ENCODE results near the gene ADGRB3. TPM values are rescaled to one million over a fixed set of nuclear protein-coding genes. Genes with fewer than 3 reads are reported as not detected.

ADGRB3 gene
- polyA plus RNA-seq, 4 donors, result 1.1 to 5.7 (median 4.3) TPM

GRCh38 chr6:68695838-68696237 lies 60.8 kb downstream of the ADGRB3 start:
- no peak for DNase-seq (ENCODE audit: low read depth in 4 of 4, low spot score in 3 of 4)

- DNase-seq (ENCODE audit: low read depth in 4 of 4, low spot score in 3 of 4), result no peak
These were observed 62.3 kb downstream of the ADGRB3 start for GRCh38 chr6:68697394-68697793.

DNA sequence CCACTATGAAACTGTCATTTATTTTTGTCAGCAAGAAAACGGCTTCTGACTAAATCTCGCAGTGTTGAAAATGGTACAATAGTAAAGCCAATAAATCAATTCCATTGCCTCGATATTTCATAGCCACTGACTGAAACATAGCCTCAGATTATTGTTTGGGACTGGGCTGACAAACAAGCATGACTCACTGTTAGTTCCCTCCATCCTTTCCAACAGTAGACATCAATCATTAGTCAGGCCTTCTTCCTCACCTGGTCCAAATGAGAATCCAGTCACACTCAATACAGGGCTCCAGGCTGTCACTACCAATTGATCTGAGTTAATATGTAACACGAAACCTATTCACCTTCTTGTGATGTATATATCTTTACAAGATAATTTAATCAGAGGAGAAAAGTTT lies 66.1 kb downstream of the ADGRB3 start:
- DNase-seq (ENCODE audit: low read depth in 4 of 4, low spot score in 3 of 4), result no peak

DNA sequence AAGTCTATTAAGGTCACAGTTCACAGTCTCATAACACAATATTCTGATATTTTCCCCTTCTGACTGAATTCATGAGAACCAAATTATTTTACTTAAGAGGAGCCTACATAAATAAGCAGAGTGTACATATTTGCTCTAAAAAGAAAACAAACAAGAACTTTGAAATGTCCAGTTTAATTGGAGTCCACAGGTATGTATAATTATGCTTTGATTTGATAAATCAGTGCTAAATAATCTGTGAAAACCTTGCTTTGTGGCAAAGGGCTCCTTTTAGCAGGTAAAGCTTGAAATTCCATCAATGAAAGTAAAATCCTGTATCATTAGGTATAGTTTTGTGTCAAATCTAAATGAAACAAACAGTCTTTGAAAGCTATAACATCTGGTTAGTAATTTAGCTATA lies 69.4 kb downstream of the ADGRB3 start:
- no peak for DNase-seq (ENCODE audit: low read depth in 4 of 4, low spot score in 3 of 4)

DNA sequence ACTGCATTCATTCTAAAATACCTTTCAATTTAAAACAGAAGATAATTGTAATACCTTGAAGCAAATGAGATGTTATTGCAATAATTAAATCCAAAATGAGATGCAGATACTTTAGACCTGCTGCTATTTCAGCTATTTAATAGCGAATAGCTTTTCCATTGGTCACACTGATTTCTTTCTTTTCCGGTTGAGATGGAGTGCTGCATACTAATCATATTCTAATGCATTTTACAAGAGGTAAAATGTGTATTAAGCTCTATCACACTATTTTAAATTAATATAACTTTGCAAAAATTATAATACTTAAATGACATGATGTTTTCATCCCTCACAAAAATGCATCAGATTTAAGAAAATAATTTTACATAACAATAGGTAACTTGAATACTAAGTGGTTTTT lies 74.0 kb downstream of the ADGRB3 start:
- DNase-seq (ENCODE audit: low read depth in 4 of 4, low spot score in 3 of 4), result no peak

GRCh38 chr6:68709882-68710281 lies 74.8 kb downstream of the ADGRB3 start:
- DNase-seq (ENCODE audit: low read depth in 4 of 4, low spot score in 3 of 4), result no peak

DNA sequence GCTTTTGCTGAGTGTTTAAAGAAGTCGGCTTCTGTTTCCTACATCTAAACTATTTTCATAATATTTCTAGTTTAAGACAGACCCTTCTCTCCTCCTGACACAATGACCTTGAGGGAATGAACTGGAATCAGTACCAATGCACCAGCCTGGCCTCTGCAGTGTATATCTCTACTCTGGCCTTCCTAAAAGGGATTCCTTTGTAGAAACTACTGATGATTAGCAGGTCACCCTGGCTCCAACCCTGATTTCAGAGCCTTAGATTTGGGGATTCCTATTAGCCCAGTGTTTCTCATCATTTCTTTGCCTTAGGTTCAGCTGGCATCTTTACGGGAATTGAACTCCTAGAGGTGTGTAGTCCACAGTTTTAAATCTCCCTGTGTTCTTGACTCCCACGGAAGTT lies 75.4 kb downstream of the ADGRB3 start:
- DNase-seq (ENCODE audit: low read depth in 4 of 4, low spot score in 3 of 4), result no peak

DNA sequence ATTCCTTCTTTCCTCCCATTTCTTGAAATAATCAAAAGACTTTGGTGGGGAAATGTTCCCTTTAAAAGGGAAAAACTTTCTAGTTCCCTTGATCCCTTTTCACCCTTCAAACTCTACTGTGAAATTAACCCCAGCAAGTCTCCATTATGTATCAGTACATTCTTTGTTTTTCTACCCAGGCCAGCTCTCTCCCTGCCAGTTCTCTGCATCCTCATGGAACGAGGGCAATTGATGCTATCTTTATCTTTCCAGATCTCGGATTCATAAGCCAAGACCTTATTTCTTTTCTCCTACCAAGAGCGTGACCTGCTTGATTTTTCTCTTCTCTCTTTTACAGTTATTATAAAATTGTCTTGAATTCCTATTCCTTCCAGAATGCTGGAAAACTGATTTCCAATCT lies 75.8 kb downstream of the ADGRB3 start:
- DNase-seq (ENCODE audit: low read depth in 4 of 4, low spot score in 3 of 4), result no peak

GRCh38 chr6:68711386-68712000 lies 76.4 kb downstream of the ADGRB3 start:
- no peak for DNase-seq (ENCODE audit: low read depth in 4 of 4, low spot score in 3 of 4)

- DNase-seq (ENCODE audit: low read depth in 4 of 4, low spot score in 3 of 4), result no peak
These were observed 81.5 kb downstream of the ADGRB3 start for GRCh38 chr6:68716620-68717019.

DNA sequence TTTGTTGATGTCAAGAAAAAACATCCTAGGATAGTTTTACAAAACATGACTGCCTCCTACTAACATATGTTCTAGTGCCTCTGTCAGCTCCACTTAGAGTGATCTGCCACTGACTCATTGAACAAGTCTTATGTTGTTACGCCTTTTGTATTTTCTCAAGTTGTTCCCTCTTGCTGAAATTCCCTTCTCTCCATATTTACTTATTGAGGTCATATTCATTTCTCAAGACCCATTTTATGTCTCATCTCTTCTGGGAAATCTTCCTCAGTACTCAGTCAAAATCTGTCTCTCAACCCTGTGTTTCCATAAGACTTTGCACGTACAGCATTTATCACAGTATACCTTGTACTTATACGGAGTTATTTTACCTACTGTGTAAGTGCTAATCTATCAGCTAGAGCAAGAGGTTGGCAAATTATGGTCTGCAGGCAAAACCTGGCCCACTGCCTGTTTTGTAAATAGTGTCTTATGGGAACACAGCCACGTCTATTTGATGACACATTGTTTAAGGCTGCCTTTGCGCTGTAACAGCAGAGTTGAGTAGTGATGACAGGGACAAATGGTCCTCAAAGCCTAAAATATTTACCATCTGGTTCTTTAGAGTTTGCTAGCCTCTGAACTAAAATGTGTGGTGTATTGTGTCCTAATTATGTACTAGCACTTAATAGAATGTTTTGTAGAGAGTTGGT lies 83.4 kb downstream of the ADGRB3 start:
- DNase-seq (ENCODE audit: low read depth in 4 of 4, low spot score in 3 of 4), result no peak

- DNase-seq (ENCODE audit: low read depth in 4 of 4, low spot score in 3 of 4), result no peak
These were observed 84.7 kb downstream of the ADGRB3 start for GRCh38 chr6:68719761-68720160.

DNA sequence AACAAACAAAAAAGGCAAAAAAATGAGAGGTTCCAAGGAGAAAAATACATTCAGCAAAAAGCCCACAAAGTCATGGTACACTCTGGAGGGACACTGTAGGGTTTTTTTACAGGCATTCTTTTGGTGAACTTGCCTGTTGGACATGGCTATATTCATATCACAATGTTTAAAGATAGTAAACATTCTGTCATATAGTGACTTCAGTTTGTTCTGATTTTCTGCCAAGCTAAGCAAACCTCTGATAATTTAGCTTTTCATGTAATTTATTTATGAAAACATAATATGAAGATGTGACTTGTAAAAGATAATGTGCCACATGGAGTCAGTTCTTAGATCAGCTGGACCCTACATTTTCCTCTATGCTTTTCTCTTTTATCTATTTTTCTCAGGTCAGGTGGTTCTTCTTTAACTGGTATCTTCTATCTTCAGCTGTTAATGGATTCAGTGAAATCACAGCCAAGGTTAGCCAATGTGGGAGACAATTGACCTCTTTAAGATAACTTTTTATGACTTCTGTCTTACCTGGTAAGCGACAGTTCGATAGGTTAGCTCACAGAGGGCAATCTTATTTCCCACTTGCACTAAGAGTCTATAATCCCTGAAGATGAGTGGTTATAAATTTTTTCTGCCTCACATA lies 87.9 kb downstream of the ADGRB3 start:
- DNase-seq (ENCODE audit: low read depth in 4 of 4, low spot score in 3 of 4), result no peak

GRCh38 chr6:68724060-68724459 lies 89.0 kb downstream of the ADGRB3 start:
- peak in 1 of 4 donors; percentile 18 for DNase-seq (ENCODE audit: low read depth in 4 of 4, low spot score in 3 of 4)

DNA sequence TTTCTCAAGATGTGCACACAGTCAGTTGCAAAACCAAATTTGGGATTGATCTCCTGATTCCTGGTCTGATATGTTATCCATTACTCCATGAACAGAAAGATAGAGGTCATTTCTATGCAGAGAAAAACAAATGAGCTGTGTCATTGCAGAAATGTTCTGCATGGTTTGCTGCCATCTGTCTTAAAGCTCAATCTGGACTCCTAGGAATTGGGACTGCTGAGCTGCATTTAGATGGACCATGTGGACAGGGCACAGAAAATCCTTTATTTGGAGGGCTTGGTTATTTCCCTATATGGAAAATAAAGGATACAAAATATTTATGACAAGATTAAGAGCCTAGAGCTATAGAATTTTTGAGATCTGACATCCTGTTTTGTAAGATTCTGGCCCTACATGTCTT lies 91.3 kb downstream of the ADGRB3 start:
- DNase-seq (ENCODE audit: low read depth in 4 of 4, low spot score in 3 of 4), result no peak

DNA sequence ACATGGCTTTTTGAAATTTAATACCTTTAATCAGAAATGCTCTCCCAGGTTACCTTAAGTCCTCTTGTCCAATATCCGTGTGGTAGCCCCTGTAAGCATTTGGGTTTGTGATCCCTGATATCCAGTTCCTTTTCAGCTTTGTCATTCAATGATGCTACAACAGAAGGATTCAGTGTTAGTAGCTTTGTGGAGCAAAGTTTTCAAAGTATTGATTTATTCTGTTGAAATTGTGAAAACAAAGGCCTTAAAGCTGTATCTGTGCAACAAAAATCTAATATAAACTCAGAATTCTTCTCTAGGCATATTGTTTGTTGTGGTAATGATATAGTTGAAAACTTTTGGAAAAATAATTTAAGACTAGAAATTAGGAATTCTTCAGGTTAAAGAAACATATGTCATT lies 91.9 kb downstream of the ADGRB3 start:
- no peak for DNase-seq (ENCODE audit: low read depth in 4 of 4, low spot score in 3 of 4)

- DNase-seq (ENCODE audit: low read depth in 4 of 4, low spot score in 3 of 4), result no peak
These were observed 92.6 kb downstream of the ADGRB3 start for GRCh38 chr6:68727699-68728098.

GRCh38 chr6:68728159-68728979 lies 93.3 kb downstream of the ADGRB3 start:
- peak in 1 of 4 donors; percentile 24 for DNase-seq (ENCODE audit: low read depth in 4 of 4, low spot score in 3 of 4)

- no peak for DNase-seq (ENCODE audit: low read depth in 4 of 4, low spot score in 3 of 4)
These were observed 94.4 kb downstream of the ADGRB3 start for GRCh38 chr6:68729377-68729903.

- DNase-seq (ENCODE audit: low read depth in 4 of 4, low spot score in 3 of 4), result no peak
These were observed 95.4 kb downstream of the ADGRB3 start for GRCh38 chr6:68730291-68731054.
